Activated CD4-positive, alpha-beta T cell treated with anti-CD3 and anti-CD28 coated beads, Interleukin-2, Interleukin-6, amounts not matched to agents 100 ng/mL and 50 ng/mL, durations not matched to agents 16 hours and 8 hours (primary cell): ENCODE measurements around the gene BICRAL.
"Not testable (repeated sequence)": the region's sequence is repeated elsewhere in the genome, so short reads cannot be mapped to it uniquely, and the experiment has no call there.

Source experiments
- DNase-seq: peaks from one replicate; pipeline ENCODE4 v3.0.0-alpha.2; 2020

Gene BICRAL

GRCh38 chr6:42795651-42796050, 13.8 kb downstream of the BICRAL start:
- DNase-seq, result no peak

DNA sequence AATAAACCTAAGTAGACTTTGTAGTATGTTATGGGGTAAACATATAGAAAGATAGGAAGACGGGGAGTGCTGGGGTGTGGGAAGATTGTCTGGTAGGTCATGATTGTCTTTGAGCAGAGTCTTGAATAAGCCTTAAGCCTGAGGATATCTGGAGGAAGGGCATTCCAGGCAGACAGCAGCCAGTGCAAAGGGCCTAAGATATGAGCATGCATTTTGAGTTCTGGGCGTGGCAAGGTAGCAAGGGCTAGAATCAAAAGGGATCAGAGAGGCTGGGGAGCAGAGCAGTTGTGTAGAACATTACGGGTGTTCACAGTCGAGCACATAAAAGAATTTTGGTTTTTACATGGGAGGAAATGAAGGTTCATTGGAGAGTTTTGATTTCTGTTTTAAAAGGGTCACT, 14.3 kb downstream of the BICRAL start:
- DNase-seq, result no peak

DNA sequence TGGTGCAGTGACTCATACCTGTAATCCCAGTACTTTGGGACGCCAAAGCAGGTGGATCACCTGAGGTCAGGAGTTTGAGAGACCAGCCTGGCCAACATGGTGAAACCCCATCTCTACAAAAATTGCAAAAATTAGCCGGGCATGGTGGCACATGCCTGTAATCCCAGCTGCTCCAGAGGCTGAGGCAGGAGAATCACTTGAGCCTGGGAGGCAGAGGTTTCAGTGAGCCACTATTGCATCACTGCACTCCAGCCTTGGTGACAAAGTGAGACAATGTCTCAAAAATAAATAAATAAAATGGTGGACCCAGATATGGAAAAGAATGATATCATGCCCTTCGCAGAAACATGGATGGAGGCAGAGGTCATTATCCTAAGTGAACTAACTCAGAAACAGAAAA, 15.8 kb downstream of the BICRAL start:
- not testable (repeated sequence) for DNase-seq

DNA sequence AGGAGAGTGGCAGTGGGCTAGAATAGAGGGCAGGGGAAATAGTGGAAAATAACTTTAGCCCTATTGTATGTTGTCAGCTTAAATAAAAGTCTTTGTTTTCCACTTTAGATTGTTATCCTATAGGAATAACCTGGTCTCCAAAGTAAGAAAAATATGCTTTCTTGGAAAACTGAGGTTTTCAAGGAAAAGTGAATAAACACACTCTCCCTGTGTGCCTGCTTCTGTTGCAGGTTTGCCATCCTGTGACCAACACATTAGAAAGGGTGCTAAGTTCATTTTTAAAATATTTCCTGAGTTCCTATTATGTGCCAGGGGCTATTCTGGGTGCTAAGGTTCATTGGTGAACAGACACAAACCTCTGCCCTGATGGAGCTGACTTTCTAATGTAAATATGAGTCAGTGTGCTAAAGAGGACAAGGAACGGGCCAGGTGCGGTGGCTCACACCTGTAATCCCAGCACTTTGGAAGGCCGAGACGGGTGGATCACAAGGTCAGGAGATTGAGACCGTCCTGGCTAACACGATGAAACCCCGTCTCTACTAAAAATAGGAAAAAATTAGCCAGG, 23.5 kb downstream of the BICRAL start:
- no peak for DNase-seq

DNA sequence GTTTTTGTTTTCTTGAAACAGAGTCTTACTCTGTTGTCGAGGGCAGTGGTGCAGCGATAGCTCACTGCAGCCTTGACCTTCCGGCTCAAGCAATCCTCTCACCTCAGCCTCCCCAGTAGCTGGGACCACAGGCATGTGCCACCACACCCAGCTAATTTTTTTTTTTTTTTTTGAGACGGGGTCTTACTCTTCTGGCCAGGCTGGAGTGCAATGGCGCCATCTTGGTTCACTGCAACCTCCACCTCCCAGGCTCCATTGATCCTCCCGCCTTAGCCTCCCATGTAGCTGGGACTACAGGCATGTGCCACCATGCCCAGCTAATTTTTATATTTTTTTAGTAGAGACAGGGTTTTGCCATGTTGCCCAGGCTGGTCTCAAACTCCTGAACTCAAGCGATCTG, 24.5 kb downstream of the BICRAL start:
- DNase-seq, result not testable (repeated sequence)

DNA sequence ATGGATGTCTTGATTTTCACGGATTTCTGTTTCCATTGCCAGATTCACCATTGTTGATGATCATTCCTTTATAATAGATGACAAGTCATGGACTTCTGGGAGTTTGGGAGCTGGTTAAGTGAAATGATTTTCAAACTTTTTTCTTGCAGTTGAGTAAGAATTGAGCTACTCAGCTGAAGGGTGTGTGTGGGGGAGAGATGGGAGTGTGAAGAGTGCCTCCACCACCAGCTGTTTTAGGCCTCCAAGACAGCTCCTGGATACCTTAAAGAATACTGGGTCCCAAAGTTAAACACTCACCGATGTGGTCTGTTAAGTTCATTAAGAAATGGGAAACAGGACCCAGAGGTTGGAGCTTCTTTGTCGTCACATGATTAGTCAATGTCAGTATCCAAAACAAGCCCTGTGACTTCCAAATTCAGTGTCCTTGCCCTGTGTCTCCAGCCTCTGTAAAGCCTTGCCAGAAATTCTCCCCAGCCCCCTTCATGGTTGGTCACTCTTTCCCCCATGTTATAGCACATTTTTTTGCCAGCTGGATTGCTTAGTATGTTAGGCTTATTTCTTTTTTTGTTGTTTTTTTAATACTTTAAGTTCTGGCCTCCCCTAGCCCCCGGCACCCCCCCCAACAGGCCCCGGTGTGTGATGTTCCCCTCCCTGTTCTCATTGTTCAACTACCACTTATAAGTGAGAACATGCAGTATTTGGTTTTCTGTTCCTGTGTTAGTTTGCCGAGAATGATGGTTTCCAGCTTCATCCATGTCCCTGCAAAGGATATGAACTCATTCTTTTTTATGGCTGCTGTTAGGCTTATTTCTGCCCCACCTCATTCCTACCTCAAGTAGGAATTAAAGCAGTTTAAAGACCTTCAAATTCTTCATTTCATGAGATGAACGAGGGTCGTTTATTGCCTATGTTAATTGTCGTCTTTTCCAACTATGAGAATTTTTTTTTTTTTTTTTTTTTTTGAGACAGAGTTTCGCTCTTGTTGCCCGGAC, 26.9 kb downstream of the BICRAL start:
- no peak for DNase-seq

DNA sequence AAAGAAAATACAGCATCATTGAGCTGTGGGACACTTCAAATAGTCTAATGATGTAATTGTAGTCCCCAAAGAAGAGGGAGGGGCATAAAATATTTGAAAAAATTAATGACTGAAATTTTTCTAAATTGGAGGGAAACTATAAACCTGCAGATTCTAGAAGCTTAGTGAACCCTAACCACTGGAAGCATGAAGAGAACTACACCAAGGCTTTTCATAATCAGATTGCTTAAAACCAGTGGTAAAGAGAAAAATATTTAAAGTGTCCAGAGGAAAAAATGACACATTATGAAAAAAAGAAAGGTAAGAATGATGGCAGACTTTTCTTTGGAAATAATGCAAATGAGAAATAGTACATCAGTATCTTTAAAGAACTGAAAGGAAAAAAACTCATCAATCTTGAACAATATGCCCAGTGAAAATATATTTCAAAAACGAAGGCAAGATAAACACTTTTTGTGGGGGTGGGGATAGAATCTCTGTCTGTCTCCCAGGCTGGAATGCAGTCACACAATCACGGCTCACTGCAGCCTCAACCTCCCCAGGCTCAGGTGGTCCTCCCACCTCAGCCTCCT, 31.3 kb downstream of the BICRAL start:
- DNase-seq, result no peak

DNA sequence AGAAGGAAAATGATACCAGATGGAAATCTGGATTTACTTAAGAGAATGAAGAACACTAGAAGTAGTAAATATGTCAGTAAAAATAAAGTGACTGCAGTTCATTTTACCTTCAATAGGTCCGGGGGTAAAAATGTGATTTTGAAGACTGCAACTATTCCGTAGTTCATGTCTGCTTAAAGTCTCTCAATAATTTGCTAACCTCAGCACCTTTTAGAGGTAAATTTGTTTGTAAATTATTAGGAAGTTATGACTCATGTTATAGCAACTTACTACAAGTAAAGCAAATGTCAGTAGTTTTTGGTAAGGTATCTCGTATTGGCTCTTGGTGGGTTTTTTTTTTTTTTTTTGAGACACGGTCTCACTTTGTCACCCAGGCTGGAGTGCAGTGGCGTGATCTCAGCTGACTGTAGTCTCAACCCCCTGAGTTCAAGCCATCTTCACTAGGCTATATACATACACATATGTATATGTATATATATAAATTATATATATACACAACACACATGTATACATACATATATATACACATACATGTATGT, 32.1 kb downstream of the BICRAL start:
- DNase-seq, result no peak

DNA sequence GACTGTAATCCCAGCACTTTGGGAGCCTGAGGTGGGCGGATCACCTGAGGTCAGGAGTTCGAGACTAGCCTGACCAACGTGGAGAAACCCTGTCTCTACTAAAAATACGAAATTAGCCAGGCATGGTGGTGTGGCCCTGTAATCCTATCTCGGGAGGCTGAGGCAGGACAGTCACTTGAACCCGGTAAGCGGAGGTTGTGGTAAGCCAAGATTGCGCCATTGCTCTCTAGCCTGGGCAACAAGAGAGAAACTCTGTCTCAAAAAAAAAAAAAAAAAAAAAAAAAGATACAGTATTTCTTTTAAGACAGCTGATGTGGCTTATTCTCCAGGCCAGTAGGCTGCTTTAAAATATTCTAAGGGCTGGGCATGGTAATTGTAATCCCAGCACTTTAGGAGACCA, 33.9 kb downstream of the BICRAL start:
- not testable (repeated sequence) for DNase-seq

DNA sequence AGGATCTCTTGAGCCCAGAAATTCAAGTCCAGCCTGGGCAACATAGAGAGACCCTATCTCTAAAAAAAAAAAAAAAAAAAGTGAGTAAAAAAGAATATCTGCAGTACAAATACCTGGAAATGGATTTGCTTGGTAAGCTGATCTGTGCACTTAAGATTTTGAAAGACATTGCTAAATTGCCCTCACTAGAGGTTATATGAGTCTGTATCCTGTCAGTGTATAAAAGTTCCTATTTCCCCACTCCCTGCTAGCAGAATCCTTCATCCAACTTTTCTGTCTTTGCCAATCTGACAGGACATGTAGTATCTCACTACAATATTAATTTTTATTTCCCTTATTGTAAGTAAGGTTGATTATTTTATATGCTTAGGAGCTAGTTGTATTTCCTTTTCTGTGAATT, 36.1 kb downstream of the BICRAL start:
- DNase-seq, result no peak

GRCh38 chr6:42818416-42818815, 36.6 kb downstream of the BICRAL start:
- DNase-seq, result no peak

GRCh38 chr6:42818878-42819277, 37.0 kb downstream of the BICRAL start:
- DNase-seq, result no peak

- DNase-seq, result peak; percentile 13
Measured at GRCh38 chr6:42819803-42820511, 38.1 kb downstream of the BICRAL start.

DNA sequence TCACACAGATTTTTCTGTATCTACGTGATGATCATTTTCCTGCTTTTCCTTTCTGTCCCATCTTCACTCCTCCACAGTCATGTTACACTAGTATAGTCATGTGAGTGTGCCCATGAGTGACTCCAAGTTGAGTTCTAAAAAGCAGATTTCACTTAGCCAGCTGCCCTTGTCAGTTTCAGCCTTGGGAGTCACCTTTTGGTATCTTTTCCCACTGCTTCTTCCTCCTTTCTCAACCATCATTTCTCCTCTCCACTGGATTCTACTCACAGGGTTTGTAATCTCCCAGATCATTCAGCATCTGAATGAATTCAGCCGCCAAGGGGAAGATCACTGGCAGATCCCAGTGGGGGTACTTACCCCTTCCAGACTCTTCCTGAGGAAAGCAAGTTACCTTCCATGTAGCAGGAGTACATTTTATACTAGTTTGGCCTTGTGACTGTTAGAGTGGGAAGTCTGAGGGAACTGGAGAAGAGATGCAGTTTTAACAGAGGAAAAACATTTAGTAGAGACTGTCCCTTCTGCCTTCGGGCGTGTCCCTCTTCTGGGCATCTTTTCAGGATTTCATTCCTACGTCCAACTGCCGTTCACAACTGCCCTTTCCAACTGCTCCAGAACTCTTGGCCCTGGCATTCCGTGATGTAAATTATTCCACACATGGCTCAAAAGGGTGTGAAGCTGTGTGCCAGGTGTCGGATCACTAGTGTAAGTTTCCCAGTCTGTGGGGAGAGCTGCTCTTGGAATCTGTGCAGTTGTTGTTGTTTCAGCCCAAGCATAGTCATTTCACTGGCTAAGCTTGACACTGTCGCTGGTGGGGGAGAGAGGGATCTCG, 38.9 kb downstream of the BICRAL start:
- no peak for DNase-seq

DNA sequence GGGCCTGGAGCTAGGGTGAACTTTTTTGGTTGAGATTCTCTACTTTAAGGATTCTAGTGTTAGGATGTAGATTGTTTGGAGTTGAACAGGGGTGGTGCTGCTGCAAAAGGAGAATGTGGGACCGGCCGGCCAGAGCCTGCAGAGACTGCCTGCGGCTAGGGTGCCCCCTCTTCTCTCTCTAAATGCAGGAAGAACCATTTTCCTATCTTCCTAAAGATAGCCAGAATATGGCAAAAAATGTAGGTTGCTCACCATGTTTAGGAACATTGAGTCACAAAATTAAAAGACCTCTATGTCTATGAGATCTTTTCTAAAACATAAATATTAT, 39.5 kb downstream of the BICRAL start:
- DNase-seq, result no peak

- DNase-seq, result no peak
Measured at GRCh38 chr6:42821846-42822245, 40.0 kb downstream of the BICRAL start.

GRCh38 chr6:42829561-42830092, 47.8 kb downstream of the BICRAL start:
- no peak for DNase-seq

DNA sequence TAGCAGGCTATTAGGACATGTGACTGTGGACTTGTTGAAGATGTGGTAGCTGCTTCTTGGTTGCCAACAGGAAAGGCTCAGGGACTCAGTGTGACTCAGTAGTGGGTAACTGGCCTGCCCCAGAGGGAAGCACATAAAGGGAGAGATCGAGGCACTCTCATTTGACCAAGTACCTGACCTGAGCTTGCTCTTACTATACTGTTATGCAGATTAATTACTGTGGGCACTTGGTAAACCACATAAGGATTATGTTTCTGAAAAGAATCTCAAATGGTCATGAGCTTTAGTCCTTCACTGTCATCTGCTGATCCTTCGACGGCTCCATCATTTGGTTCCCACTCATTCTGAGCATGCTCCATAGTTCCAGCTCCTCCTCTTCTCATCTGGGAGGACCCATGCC, 49.4 kb downstream of the BICRAL start:
- DNase-seq, result no peak

DNA sequence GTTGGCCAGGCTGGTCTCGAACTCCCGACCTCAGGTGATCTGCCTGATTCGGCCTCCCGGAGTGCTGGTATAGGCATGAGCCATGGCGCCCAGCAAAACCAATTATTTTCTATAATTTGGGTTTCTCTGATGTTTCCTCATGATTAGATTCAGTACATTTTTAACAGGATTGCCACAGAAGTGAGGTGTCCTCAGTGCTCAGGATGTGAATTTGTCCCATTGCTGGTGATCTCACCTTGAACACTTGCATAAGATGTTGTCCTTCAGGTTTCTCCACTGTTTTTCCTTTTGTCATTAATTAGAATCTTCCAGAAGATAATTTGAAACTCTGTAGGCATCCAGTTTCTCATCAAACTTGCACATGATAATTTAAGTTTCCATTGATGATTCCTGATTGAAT, 52.2 kb downstream of the BICRAL start:
- no peak for DNase-seq

DNA sequence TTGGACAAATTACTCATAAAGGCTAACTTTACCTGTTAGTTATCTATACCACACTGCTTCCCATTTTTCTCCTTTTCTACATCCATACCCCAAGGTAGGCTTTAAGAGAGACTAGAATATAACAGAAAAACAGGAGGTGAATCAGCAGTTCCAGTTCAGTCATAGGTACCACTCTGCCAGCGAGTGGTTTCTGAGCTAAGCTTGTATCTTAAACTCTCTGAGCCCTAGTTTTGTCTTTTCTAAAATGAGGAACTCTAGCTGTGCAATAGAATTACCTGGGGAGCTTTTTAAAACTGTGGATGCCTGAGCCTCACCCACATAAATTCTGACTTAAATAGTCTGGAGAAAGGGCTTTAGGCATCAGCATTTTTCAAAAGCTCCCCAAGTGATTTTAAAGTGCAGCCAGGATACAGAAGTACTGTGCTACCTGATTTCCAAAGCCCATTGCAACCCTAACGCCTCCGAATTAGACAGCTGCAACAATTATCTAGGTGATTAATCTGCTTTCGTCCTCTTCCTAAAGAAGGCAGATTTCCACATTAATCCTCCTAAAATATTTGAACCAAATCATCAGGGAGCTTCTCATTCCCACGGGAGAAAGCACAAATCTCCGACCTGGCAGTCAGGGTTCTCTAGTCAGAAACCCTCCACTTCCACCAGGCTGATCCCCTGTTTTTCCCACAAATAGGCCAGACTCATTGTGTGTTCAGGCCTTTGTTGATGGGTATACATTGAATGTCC, 60.2 kb downstream of the BICRAL start:
- no peak for DNase-seq

DNA sequence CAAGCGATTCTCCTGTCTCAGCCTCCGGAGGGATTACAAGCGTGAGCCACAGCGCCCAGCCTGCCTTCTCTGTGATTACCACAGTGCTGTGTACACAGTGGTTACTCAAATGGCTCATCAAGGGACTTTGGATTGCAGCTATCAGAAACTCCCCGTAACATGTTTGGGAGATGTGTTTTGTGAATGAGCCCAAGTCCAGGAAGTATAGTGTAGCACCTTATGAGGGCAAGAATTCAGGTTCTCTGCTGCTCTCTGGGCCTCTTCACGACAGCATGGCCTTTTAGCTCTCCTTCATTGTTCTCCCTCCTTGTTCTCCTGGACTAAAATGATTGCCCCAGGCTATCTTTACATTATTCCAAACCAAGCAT, 63.5 kb downstream of the BICRAL start:
- DNase-seq, result no peak
